C4-2B (cell line): ENCODE data around the gene PTPRN2.

Experiments
- ZFX ChIP-seq: fragments of 450-650 bp; IDR thresholded peaks from 2 replicates; pipeline ENCODE4 v1.6.1; 2017
- TF ChIP-seq, protein P1 (sequence below): fragments of 450-650 bp; conservative IDR thresholded peaks from 2 replicates; pipeline ENCODE4 v1.5.1; 2017; ENCODE audit warnings: mild to moderate bottlenecking

DNA sequence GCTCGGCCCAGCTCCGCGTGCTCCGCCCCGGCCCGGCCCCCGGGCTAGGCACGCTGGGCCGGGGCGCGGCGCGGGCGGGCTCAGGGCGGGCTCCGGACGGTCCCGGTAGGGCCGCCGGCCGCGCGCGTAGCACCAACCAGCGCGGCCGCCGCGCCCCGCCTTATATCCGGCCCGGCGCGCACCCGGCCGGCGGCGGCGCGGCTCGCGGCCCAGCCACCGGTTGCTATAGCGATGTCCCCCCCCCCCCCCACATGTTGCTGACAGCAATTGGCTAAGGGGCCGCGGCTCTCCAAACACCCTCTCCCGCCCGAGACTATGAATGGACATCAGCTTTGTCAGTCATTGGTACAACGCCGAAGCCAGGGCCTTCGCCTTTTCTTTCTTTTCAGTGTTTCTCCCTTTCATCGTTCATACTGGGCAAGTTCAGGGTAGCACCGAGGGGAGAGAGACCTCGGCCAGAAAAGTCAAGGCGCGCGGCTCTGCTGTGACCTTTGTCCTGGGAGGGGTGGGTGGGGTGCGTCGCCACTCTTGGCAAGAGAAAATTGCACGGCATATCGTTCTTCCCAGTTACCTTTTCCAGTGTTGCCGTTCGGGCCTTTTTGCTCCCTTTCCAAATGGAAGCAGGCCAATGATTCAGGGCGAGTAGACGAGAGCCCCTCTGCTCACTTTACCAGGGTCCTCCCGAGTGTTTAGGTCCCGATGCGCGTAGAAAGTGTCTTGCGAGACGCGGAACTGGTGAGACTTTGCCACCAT, 896.6 kb downstream of the PTPRN2 start:
- TF ChIP-seq, protein P1, sequence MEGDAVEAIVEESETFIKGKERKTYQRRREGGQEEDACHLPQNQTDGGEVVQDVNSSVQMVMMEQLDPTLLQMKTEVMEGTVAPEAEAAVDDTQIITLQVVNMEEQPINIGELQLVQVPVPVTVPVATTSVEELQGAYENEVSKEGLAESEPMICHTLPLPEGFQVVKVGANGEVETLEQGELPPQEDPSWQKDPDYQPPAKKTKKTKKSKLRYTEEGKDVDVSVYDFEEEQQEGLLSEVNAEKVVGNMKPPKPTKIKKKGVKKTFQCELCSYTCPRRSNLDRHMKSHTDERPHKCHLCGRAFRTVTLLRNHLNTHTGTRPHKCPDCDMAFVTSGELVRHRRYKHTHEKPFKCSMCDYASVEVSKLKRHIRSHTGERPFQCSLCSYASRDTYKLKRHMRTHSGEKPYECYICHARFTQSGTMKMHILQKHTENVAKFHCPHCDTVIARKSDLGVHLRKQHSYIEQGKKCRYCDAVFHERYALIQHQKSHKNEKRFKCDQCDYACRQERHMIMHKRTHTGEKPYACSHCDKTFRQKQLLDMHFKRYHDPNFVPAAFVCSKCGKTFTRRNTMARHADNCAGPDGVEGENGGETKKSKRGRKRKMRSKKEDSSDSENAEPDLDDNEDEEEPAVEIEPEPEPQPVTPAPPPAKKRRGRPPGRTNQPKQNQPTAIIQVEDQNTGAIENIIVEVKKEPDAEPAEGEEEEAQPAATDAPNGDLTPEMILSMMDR = no peak
- peak; percentile 44 for TF ChIP-seq ZFX
